Activated CD4-positive, alpha-beta T cell treated with anti-CD3 and anti-CD28 coated beads, Interleukin-2, amount 10 ng/mL, durations not matched to agents 7 days and 5 days (primary cell): Measurements from ENCODE around the gene RAI1. TPM values are rescaled to one million over a fixed set of nuclear protein-coding genes. Genes with fewer than 3 reads are reported as not detected.
A peak's percentile ranks its signal among the peaks of the same experiment; 100 is the strongest.
"Not testable (repeated sequence)": the region's sequence is repeated elsewhere in the genome, so short reads cannot be mapped to it uniquely, and the experiment has no call there.

Experiments
- CTCF ChIA-PET: fragments of 350-600 bp; sonication (Branson Sonifier 250); formaldehyde crosslinking; loops from one replicate; lab custom pipeline; 2021; ENCODE audit warnings: antibody characterized with exemption; lab: Charles Lee
- POLR2A ChIA-PET: fragments of 350-600 bp; sonication (Branson Sonifier 250); formaldehyde crosslinking; loops from one replicate; lab custom pipeline; 2021; ENCODE audit warnings: antibody characterized with exemption; lab: Charles Lee
- DNase-seq: peaks from one replicate; pipeline ENCODE4 v3.0.0-alpha.2; 2020
- H3K27ac Mint-ChIP-seq: one replicate; pipeline ENCODE4 v1.8.0; 2021; ENCODE audit warnings: mild to moderate bottlenecking, moderate library complexity, mixed read lengths
- H3K27me3 Mint-ChIP-seq: one replicate; pipeline ENCODE4 v1.8.0; 2021; ENCODE audit warnings: mixed read lengths
- H3K36me3 Mint-ChIP-seq: one replicate; pipeline ENCODE4 v1.8.0; 2021; ENCODE audit warnings: low read depth, mixed read lengths
- H3K4me1 Mint-ChIP-seq: one replicate; pipeline ENCODE4 v1.8.0; 2021; ENCODE audit warnings: mixed read lengths
- H3K4me3 Mint-ChIP-seq: one replicate; pipeline ENCODE4 v1.8.0; 2021; ENCODE audit warnings: mild to moderate bottlenecking, moderate library complexity, mixed read lengths
- H3K9me3 Mint-ChIP-seq: one replicate; pipeline ENCODE4 v1.8.0; 2021; ENCODE audit warnings: mixed read lengths
- total RNA-seq, 2 experiments: library from RNA; stranded (reverse); gene quantifications; one replicate each; pipeline ENCODE4 v1.2.3, GENCODE V29; 2021

Gene RAI1
- total RNA-seq, 2 experiments from 2014 or later = 18.1 to 18.5 TPM

- Mint-ChIP-seq H3K4me3 (no peak overlapping the region), H3K36me3 (no peaks in the 10 kb centered on the region), H3K4me1 (peaks cover 33% of the 10 kb centered on the region), H3K9me3 (no peaks in the 10 kb centered on the region), H3K27ac (no peak overlapping the region), H3K27me3 (peaks cover 24% of the 10 kb centered on the region)
- DNase-seq = no peak
- CTCF ChIA-PET = no interaction called here
- POLR2A ChIA-PET = no interaction called here
Observed at GRCh38 chr17:17677299-17678040, 3.8 kb upstream of the RAI1 start.

DNA sequence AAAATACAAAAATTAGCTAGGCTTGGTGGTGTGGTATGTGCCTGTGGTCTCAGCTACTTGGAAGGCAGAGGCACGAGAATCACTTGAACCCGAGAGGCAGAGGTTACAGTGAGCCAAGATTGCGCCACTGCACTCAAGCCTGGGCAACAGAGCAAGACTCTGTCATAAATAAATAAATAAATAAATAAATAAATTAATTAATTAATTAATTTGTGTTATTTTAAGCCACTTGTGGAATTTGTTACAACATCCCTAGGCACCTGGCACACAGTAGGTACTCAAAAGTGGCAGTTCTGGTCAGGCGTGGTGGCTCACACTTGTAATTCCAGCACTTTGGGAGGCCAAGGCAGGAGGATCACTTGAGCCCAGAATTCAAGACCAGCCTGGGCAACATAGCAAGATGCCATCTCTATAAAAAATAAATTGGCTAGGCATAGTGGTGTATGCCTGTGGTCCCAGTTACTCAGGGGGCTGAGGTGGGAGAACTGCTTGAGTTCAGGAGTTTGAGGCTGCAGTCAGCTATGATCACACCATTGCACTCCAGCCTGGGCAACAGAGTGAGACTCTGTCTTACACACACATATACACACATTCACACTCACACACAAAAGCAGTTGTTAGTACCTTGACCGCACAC lies 3.1 kb upstream of the RAI1 start:
- DNase-seq, H3K4me3 Mint-ChIP-seq, H3K9me3 Mint-ChIP-seq, H3K27ac Mint-ChIP-seq, POLR2A ChIA-PET, H3K36me3 Mint-ChIP-seq: not testable (repeated sequence)
- CTCF ChIA-PET = interaction anchor here (0.6 to 2.8 kb wide), 3 partner anchors 14 to 356 kb away, joined by 3 to 20 read pairs (median 5); no protein-coding TSS in a partner anchor
- peaks cover 22% of the 10 kb centered on the region for H3K27me3 Mint-ChIP-seq
- peaks cover 28% of the 10 kb centered on the region for H3K4me1 Mint-ChIP-seq

DNA sequence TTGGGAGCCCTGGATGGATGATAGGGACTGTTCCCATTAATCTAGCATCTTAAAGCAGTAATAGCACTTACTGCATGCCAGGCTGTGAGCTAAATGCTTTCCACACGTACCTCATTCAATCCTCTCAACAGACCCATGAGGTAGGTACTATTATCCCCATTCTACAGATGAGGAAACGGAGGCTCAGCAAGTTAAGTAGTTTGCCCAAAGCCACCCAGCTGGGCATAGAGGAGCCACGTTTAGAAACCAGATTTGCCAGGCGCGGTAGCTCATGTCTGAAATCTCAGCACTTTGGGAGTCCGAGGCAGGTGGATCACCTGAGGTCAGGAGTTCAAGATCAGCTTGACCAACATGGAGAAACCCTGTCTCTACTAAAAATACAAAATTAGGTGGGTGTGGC lies 2.0 kb upstream of the RAI1 start:
- DNase-seq = no peak
- Mint-ChIP-seq H3K36me3 (no peaks in the 10 kb centered on the region), H3K4me3 (no peak overlapping the region), H3K27ac (no peak overlapping the region), H3K27me3 (peaks cover 13% of the 10 kb centered on the region), H3K4me1 (peaks cover 30% of the 10 kb centered on the region), H3K9me3 (no peaks in the 10 kb centered on the region)
- ChIA-PET POLR2A (no interaction called here), CTCF (interaction anchor here (1.5 to 2.8 kb wide), 8 partner anchors 12 to 355 kb away, joined by 3 to 20 read pairs (median 7); no protein-coding TSS in a partner anchor)

DNA sequence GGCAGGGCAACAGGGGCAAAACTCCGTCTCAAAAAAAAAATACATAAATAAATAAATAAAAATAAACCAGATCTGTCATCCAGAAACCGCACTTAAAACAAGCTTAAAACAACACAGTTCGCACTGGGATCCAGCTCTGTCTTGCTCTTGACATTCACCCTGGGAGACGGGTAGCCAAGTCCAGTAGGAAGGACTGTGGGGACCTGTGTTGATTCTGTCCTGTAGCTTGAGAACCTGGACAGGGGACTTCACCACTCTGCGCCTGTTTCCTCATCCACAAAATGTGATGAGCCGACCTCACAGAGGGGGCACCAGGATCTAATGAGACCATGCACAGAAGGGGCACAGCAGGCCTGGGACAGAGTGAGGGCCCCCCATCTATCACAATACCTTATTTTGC lies 1.5 kb upstream of the RAI1 start:
- no peak for DNase-seq
- no peak overlapping the region for H3K27ac Mint-ChIP-seq
- CTCF ChIA-PET = interaction anchor here (1.2 to 2.8 kb wide), 11 partner anchors 12 to 354 kb away, joined by 3 to 20 read pairs (median 5); no protein-coding TSS in a partner anchor
- H3K27me3 Mint-ChIP-seq = peaks cover 13% of the 10 kb centered on the region
- POLR2A ChIA-PET = no interaction called here
- no peaks in the 10 kb centered on the region for H3K36me3 Mint-ChIP-seq
- H3K4me1 Mint-ChIP-seq = peaks cover 31% of the 10 kb centered on the region
- H3K4me3 Mint-ChIP-seq = no peak overlapping the region
- no peaks in the 10 kb centered on the region for H3K9me3 Mint-ChIP-seq

DNA sequence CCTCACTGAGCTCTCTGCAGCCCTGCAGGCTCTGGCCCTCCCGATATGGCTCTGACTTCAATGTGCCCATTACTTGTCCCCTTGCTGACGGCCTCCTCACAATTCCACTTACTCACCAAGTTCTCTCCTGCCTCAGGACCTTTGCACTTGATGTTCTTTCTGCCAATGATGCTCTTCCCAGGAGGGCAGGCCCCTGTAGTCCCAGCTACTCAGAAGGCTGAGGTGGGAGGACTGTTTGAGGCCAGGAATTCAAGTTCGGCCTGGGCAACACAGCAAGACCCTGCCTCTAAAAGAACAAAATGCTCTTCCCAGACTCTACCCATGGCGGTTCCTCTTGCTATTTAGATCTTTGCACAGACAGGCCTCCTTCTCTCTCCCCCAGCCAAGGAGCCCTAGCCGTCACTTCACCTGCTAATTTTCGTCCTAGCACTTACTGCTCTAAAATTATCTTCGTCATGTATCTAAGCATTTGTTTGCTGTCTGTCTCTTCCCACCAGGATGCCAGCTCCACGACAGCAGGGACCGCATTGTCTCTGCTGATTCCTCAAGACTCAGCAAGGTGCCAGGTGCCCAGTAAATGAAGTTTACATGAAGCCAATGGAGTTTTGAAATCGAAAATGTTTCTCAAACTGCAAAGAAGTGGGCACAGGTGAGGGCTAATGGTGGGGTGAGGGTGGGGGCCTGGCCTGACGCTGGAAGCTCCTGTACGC lies 626 bp upstream of the RAI1 start:
- no peaks in the 10 kb centered on the region for H3K9me3 Mint-ChIP-seq
- H3K27ac Mint-ChIP-seq = peak overlapping the region; percentile 39
- H3K4me3 Mint-ChIP-seq = peak overlapping the region; percentile 47
- peaks cover 9% of the 10 kb centered on the region for H3K27me3 Mint-ChIP-seq
- no peak for DNase-seq
- peaks cover 38% of the 10 kb centered on the region for H3K4me1 Mint-ChIP-seq
- H3K36me3 Mint-ChIP-seq = no peaks in the 10 kb centered on the region
- POLR2A ChIA-PET = no interaction called here
- CTCF ChIA-PET = interaction anchor here (0.6 to 2.8 kb wide), 15 partner anchors 8 to 255 kb away, joined by 3 to 20 read pairs (median 4); no protein-coding TSS in a partner anchor

- Mint-ChIP-seq H3K4me1 (peaks cover 37% of the 10 kb centered on the region), H3K4me3 (peak overlapping the region; percentile 85), H3K27me3 (peaks cover 9% of the 10 kb centered on the region), H3K27ac (peak overlapping the region; percentile 85), H3K9me3 (no peaks in the 10 kb centered on the region), H3K36me3 (no peaks in the 10 kb centered on the region)
- CTCF ChIA-PET = interaction anchor here (0.6 to 1.7 kb wide), 9 partner anchors 9 to 185 kb away, joined by 3 to 11 read pairs (median 4); partner anchors contain the start of gene SREBF1
- peak; percentile 35 for DNase-seq
- POLR2A ChIA-PET = interaction anchor here (0.6 to 1.0 kb wide), 2 partner anchors 172 to 445 kb away, joined by 3 read pairs; partner anchors contain the start of gene FLCN
Observed at GRCh38 chr17:17681744-17682292, 560 bp downstream of the RAI1 start.

DNA sequence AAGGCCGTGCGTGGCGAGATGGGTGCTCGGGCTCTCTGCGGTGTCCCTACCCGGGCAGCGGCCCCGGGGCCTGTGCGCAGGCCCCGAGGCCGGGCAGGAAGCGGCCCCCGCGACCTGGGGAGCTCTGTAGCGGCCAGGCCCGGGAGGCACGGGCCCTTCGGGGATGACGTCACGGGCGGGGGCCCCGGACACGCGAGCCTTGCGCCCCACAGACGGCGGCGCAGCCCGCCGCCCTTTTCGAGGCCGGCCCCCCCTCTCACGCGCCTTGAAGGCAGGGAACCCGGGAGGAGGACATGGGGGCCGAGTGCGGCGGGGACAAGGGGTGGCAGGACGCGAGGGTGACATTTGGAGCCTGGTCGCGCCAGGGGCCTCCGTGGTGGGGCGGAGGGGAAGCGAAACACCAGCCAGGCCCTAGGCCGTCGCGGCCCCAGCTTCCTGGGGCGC lies 1.1 kb downstream of the RAI1 start:
- CTCF ChIA-PET = interaction anchor here (0.9 to 1.7 kb wide), 8 partner anchors 8 to 177 kb away, joined by 3 to 11 read pairs (median 4); partner anchors contain the start of gene SREBF1

DNA sequence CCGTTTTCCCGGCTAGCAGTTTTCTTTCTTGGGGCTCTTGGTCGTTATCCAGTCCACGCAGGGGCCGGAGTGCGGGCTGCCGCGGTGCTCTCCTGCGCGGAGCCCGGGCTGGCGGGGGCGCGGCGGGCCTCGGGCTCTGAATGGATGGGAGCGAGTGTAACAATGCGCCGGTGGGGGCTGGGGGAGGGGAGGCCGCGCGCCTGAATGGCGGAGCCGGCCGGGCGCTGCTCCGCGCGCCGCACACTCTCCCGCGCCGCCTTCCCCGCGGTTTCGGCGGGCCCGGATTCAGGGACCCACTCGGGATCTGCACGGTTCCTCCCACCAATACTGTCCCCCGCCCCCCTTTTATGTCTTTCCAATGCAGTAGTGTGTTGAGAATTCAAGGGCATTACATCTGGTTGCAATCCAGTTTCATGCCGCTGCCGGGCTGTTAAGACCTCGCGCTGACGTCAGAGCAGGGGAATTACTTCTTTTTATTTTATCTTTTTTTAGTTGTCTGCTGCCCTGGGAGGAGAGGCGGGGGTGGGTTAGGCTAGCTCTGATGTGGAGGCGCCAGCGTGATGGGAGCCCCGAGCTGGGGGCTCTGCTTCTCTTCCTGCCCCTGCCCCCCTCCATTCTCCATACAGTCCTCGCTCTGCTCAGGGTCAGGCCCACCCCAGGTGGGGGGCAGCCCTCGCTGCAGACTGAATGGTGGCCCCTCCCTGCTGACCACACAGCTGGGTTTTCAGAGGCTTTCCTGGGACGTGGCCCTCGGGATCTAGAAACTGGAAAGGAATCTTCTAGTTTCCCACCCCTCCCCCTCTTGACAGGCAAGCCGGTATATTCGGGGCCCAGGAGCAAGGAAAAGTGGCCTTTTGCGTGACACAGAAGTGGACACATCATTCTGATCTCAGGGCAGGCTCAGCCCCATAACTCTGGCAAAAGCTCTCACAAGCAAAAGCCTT lies 1.8 kb downstream of the RAI1 start:
- peaks cover 9% of the 10 kb centered on the region for H3K27me3 Mint-ChIP-seq
- peak overlapping the region; percentile 84 for H3K4me3 Mint-ChIP-seq
- H3K4me1 Mint-ChIP-seq = peaks cover 30% of the 10 kb centered on the region
- ChIA-PET CTCF (interaction anchor here (0.6 to 1.7 kb wide), 9 partner anchors 8 to 384 kb away, joined by 3 to 11 read pairs (median 4); no protein-coding TSS in a partner anchor), POLR2A (interaction anchor here (0.6 to 1.0 kb wide), 3 partner anchors 171 to 446 kb away, joined by 3 read pairs; partner anchors contain the start of gene FLCN)
- no peaks in the 10 kb centered on the region for H3K36me3 Mint-ChIP-seq
- DNase-seq = peak; percentile 63
- H3K27ac Mint-ChIP-seq = peak overlapping the region; percentile 92
- no peaks in the 10 kb centered on the region for H3K9me3 Mint-ChIP-seq

More for the DNA sequence above, 1.1 kb downstream of the RAI1 start:
- peaks cover 32% of the 10 kb centered on the region for H3K4me1 Mint-ChIP-seq
- peak overlapping the region; percentile 92 for H3K27ac Mint-ChIP-seq
- DNase-seq = peak; percentile 37
- peak overlapping the region; percentile 85 for H3K4me3 Mint-ChIP-seq
- peaks cover 9% of the 10 kb centered on the region for H3K27me3 Mint-ChIP-seq
- H3K9me3 Mint-ChIP-seq = no peaks in the 10 kb centered on the region
- H3K36me3 Mint-ChIP-seq = no peaks in the 10 kb centered on the region
- POLR2A ChIA-PET = interaction anchor here (0.6 to 1.0 kb wide), 2 partner anchors 172 to 445 kb away, joined by 3 read pairs; partner anchors contain the start of gene FLCN

DNA sequence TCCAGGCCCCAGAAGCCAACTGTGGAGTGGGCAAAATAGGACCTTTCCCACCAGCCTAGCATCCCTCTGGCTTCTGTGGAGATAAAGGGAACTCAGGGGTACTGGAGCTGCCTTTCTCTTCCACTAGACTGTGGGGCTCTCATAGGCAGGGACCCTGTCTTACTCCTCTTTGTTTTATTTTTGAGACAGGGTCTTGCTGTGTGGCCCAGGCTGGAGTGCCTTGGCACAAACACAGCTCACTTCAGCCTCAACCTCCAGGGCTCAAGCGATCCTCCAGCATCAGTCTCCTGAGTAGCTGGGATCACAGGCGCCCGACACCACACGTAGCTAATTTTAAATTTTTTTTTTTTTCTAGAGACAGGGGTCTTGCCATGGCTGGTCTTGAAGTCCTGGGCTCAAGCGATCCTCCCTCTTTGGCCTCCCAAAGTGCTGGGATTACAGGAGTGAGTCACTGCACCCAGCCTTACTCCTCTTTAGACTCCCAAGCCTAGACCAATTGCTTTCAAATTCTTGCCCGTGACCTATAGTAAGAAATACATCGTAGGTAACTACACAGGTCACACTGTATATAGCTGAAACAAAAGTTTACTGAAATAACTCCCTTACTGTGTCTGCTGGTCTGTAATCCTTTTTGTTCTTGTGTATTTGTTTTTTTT lies 2.6 kb downstream of the RAI1 start:
- Mint-ChIP-seq H3K9me3 (no peaks in the 10 kb centered on the region), H3K27me3 (peaks cover 5% of the 10 kb centered on the region), H3K4me3 (peak overlapping the region; percentile 84), H3K36me3 (no peaks in the 10 kb centered on the region), H3K27ac (peak overlapping the region; percentile 92), H3K4me1 (peaks cover 30% of the 10 kb centered on the region)
- ChIA-PET POLR2A (no interaction called here), CTCF (interaction anchor here (0.6 to 1.7 kb wide), 6 partner anchors 12 to 385 kb away, joined by 3 to 4 read pairs (median 3); no protein-coding TSS in a partner anchor)
- DNase-seq = no peak

GRCh38 chr17:17684906-17685774 lies 3.9 kb downstream of the RAI1 start:
- ChIA-PET CTCF (interaction anchor here (1.7 kb wide), 1 partner anchor 135 kb away, joined by 4 read pairs; no protein-coding TSS in a partner anchor), POLR2A (no interaction called here)
- H3K27ac Mint-ChIP-seq = no peak overlapping the region
- H3K4me3 Mint-ChIP-seq = no peak overlapping the region
- H3K27me3 Mint-ChIP-seq = peaks cover 3% of the 10 kb centered on the region
- no peaks in the 10 kb centered on the region for H3K36me3 Mint-ChIP-seq
- H3K9me3 Mint-ChIP-seq = no peaks in the 10 kb centered on the region
- DNase-seq = no peak
- H3K4me1 Mint-ChIP-seq = peaks cover 30% of the 10 kb centered on the region
